CD14-positive monocyte (primary cell): ENCODE results near the gene PRKD1. TPM values are rescaled to one million over a fixed set of nuclear protein-coding genes. Genes with fewer than 3 reads are reported as not detected.

Experiments used
- DNase-seq, 3 donors: peaks; one replicate each; pipeline ENCODE4 v3.0.0-alpha.2; 2011 to 2022
- H2AFZ ChIP-seq: 2 replicates; pipeline ENCODE4 v1.6.0; 2012; ENCODE audit warnings: mild to moderate bottlenecking, low read depth, low read length, inconsistent platforms; ENCODE audit not compliant: insufficient read depth, poor library complexity, severe bottlenecking
- H3K27ac ChIP-seq, 2 donors: 1 replicate in 1 of 2; 2 replicates in 1 of 2; pipeline ENCODE4 v1.5.1; 2012 to 2013; ENCODE audit warnings: low read length in 2 of 2, control low read depth in 1 of 2, inconsistent platforms in 1 of 2, low read depth in 1 of 2, mild to moderate bottlenecking in 1 of 2
- H3K27me3 ChIP-seq, 2 donors: one replicate each; pipeline versions ENCODE4 v1.6.0 to v1.6.1; 2011 to 2013; ENCODE audit warnings: low read length in 2 of 2; ENCODE audit not compliant: control insufficient read depth in 2 of 2, insufficient read depth in 2 of 2
- H3K36me3 ChIP-seq, 2 donors: replicated peaks in 1 of 2; 1 replicate in 1 of 2; 2 replicates in 1 of 2; pipeline versions ENCODE4 v1.5.1 to v1.6.1; 2012 to 2013; ENCODE audit warnings: low read length in 2 of 2, control low read depth in 1 of 2, inconsistent platforms in 1 of 2, mild to moderate bottlenecking in 1 of 2; ENCODE audit not compliant: insufficient read depth in 2 of 2, control insufficient read depth in 1 of 2
- H3K4me1 ChIP-seq, 2 donors: 1 replicate in 1 of 2; 2 replicates in 1 of 2; pipeline versions ENCODE4 v1.5.1 to v1.6.1; 2012 to 2013; ENCODE audit warnings: low read length in 2 of 2, control low read depth in 1 of 2, inconsistent platforms in 1 of 2, mild to moderate bottlenecking in 1 of 2, moderate library complexity in 1 of 2; ENCODE audit not compliant: insufficient read depth in 2 of 2, control insufficient read depth in 1 of 2
- H3K4me2 ChIP-seq: replicated peaks from 2 replicates; pipeline ENCODE3; 2012; ENCODE audit warnings: low read length, moderate library complexity, mild to moderate bottlenecking; ENCODE audit not compliant: poor library complexity, severe bottlenecking; ENCODE audit errors: extremely low read depth
- H3K4me3 ChIP-seq, 3 experiments: fragments of 200-600 bp in 1 of 3; sonication (generic) in 1 of 3; replicated peaks in 1 of 3; 1 replicate in 2 of 3; 2 replicates in 1 of 3; pipeline ENCODE4 v1.5.1; 2011 to 2013; ENCODE audit warnings: low read length in 3 of 3, mild to moderate bottlenecking in 3 of 3, control low read depth in 2 of 3, low read depth in 2 of 3, inconsistent platforms in 1 of 3, moderate library complexity in 1 of 3
- H3K79me2 ChIP-seq: 2 replicates; pipeline ENCODE4 v1.6.0; 2012; ENCODE audit warnings: mild to moderate bottlenecking, control low read depth, inconsistent platforms, low read length, moderate library complexity; ENCODE audit not compliant: insufficient read depth
- H3K9ac ChIP-seq: 2 replicates; pipeline ENCODE4 v1.6.0; 2017; ENCODE audit warnings: low read length, mild to moderate bottlenecking; ENCODE audit not compliant: insufficient read depth, poor library complexity, severe bottlenecking
- H3K9me3 ChIP-seq, 2 donors: replicated peaks in 1 of 2; 1 replicate in 1 of 2; 2 replicates in 1 of 2; pipeline versions ENCODE4 v1.5.1 to v1.6.1; 2012 to 2013; ENCODE audit warnings: low read length in 2 of 2, control low read depth in 1 of 2; ENCODE audit not compliant: control insufficient read depth in 1 of 2, insufficient read depth in 1 of 2
- H4K20me1 ChIP-seq: 2 replicates; pipeline ENCODE4 v1.6.0; 2012; ENCODE audit warnings: mild to moderate bottlenecking, low read length, control low read depth, moderate library complexity; ENCODE audit not compliant: insufficient read depth
- H3K27ac Mint-ChIP-seq, 7 donors: one replicate each; pipeline ENCODE4 v1.8.0; 2020; ENCODE audit warnings: mild to moderate bottlenecking in 7 of 7, mixed read lengths in 7 of 7, moderate library complexity in 6 of 7, inconsistent platforms in 2 of 7
- H3K27me3 Mint-ChIP-seq, 3 donors: one replicate each; pipeline ENCODE4 v1.8.0; 2021 to 2022; ENCODE audit warnings: low read depth in 3 of 3, mild to moderate bottlenecking in 3 of 3, mixed read lengths in 3 of 3, moderate library complexity in 3 of 3, inconsistent platforms in 1 of 3
- H3K36me3 Mint-ChIP-seq, 2 donors: one replicate each; pipeline ENCODE4 v1.8.0; 2020; ENCODE audit warnings: mixed read lengths in 2 of 2, inconsistent platforms in 1 of 2, mild to moderate bottlenecking in 1 of 2
- H3K4me1 Mint-ChIP-seq: one replicate; pipeline ENCODE4 v1.8.0; 2020; ENCODE audit warnings: mild to moderate bottlenecking, mixed read lengths
- H3K4me3 Mint-ChIP-seq, 2 donors: one replicate each; pipeline ENCODE4 v1.8.0; 2020; ENCODE audit warnings: mild to moderate bottlenecking in 2 of 2, mixed read lengths in 2 of 2, moderate library complexity in 1 of 2
- H3K9me3 Mint-ChIP-seq, 7 donors: one replicate each; pipeline ENCODE4 v1.8.0; 2020 to 2022; ENCODE audit warnings: mixed read lengths in 7 of 7, mild to moderate bottlenecking in 6 of 7, moderate library complexity in 6 of 7, inconsistent platforms in 2 of 7
- CTCF ChIP-seq: fragments of 200-600 bp; IDR thresholded peaks from one replicate; pipeline ENCODE4 v1.8.0; 2022; ENCODE audit warnings: antibody characterized with exemption, mild to moderate bottlenecking
- WGBS: methylation state at CpG from one replicate; pipeline ENCODE4 v1.1.5; 2013; ENCODE audit warnings: missing lambda C conversion rate; ENCODE audit not compliant: insufficient coverage; 5-methylcytosine and 5-hydroxymethylcytosine counted together
- intact Hi-C, 2 donors: fragments of 100-400 bp; cut with micrococcal nuclease; formaldehyde crosslinking; loops; one replicate each; pipeline versions ENCODE4 v1.15.0 to v1.15.1; 2023
- polyA plus RNA-seq, 3 donors: library from polyadenylated mRNA; depleted of rRNA in 1 of 3; unstranded in 2 of 3; stranded (reverse) in 1 of 3; fragments of 300-500 nt in 2 of 3; fragments of >200 nt in 1 of 3; fragmentation: Illumina TruSeq in 2 of 3; gene quantifications; 1 replicate in 2 of 3; 2 replicates in 1 of 3; pipeline ENCODE4 v1.2.3, GENCODE V29; 2012 to 2021

The PRKD1 gene
- polyA plus RNA-seq, 3 donors: not detected

GRCh38 chr14:29847056-29847380 lies 80.6 kb downstream of the PRKD1 start:
- H3K4me3 ChIP-seq: no peak overlapping the region
- Mint-ChIP-seq H3K9me3 (peaks cover 0 to 9% (median 8%) of the 10 kb centered on the region in 7 donors), H3K27ac (no peak overlapping the region), H3K27me3 (peaks cover 0 to 2% (median 0%) of the 10 kb centered on the region in 3 donors), H3K4me1 (no peaks in the 10 kb centered on the region), H3K36me3 (no peaks in the 10 kb centered on the region), H3K4me3 (no peak overlapping the region)
- no peaks in the 10 kb centered on the region for H3K79me2 ChIP-seq
- no peaks in the 10 kb centered on the region for H3K9me3 ChIP-seq
- intact Hi-C loops: no loop called here
- DNase-seq: no peak
- H3K4me1 ChIP-seq: no peaks in the 10 kb centered on the region
- no peak overlapping the region for H2AFZ ChIP-seq
- no peak for TF ChIP-seq CTCF
- no peaks in the 10 kb centered on the region for H3K36me3 ChIP-seq
- no peak overlapping the region for H3K27ac ChIP-seq
- H4K20me1 ChIP-seq: no peaks in the 10 kb centered on the region
- no peak overlapping the region for H3K4me2 ChIP-seq
- no peaks in the 10 kb centered on the region for H3K27me3 ChIP-seq
- no peak overlapping the region for H3K9ac ChIP-seq

- H3K9me3 ChIP-seq: no peaks in the 10 kb centered on the region
- no peak overlapping the region for H3K4me3 ChIP-seq
- Mint-ChIP-seq H3K4me3 (no peak overlapping the region), H3K27me3 (peaks cover 0 to 2% (median 0%) of the 10 kb centered on the region in 3 donors), H3K4me1 (no peaks in the 10 kb centered on the region), H3K9me3 (peaks cover 0 to 9% (median 8%) of the 10 kb centered on the region in 7 donors), H3K36me3 (no peaks in the 10 kb centered on the region), H3K27ac (no peak overlapping the region)
- no peaks in the 10 kb centered on the region for H3K4me1 ChIP-seq
- no peak overlapping the region for H2AFZ ChIP-seq
- no peak overlapping the region for H3K4me2 ChIP-seq
- no peaks in the 10 kb centered on the region for H3K36me3 ChIP-seq
- intact Hi-C loops: no loop called here
- WGBS: no CpG with 5 or more reads among the region's 2 CpGs
- no peaks in the 10 kb centered on the region for H3K27me3 ChIP-seq
- no peak overlapping the region for H3K27ac ChIP-seq
- no peak overlapping the region for H3K9ac ChIP-seq
- no peaks in the 10 kb centered on the region for H4K20me1 ChIP-seq
- DNase-seq: no peak
- no peak for TF ChIP-seq CTCF
- no peaks in the 10 kb centered on the region for H3K79me2 ChIP-seq
Measured at GRCh38 chr14:29846339-29847055, 81.2 kb downstream of the PRKD1 start.
